Keratinocyte (primary cell): ENCODE data around the gene NFYC.

ENCODE experiments used
- CTCF ChIP-seq, 3 experiments: IDR thresholded peaks in 1 of 3; conservative IDR thresholded peaks in 1 of 3; optimal IDR thresholded peaks in 1 of 3; 2 replicates in 2 of 3; 3 replicates in 1 of 3; pipeline versions ENCODE3 to v1.5.1; 2011; ENCODE audit warnings: low read length in 3 of 3, mild to moderate bottlenecking in 3 of 3, moderate library complexity in 2 of 3, control low read depth in 1 of 3, inconsistent platforms in 1 of 3; ENCODE audit not compliant: insufficient read depth in 2 of 3; ENCODE audit errors: extremely low read depth in 1 of 3
- EZH2 ChIP-seq: IDR thresholded peaks from one replicate; pipeline ENCODE4 v1.6.1; 2012; ENCODE audit warnings: inconsistent platforms, mild to moderate bottlenecking, low read length, moderate library complexity

DNA sequence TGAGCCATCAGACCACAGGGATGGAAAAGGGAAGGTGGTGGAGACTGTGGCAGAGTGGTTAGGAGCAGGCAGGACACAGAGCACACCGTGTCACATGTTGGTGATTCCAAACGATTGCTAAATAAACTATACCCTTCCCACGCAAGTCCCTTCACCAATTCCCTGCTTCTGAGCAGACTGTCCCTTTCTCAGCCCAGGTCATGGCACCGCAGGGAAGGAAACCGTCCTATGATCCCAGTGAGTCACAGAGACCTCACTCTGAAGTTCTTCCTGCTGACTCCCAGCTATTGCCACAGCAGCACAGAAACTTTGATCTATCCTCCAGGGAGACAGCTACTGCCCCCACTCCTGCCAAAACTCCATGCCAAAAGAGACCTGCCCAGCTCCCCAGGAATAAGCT is 45.2 kb upstream of the NFYC start:
- TF ChIP-seq CTCF (optimal IDR thresholded peaks at IDR 0.05 in 1 of 3, IDR thresholded peaks at IDR 0.05 in 1 of 3, conservative IDR thresholded peaks at IDR 0.05 in 1 of 3; ENCODE audit: extremely low read depth in 1 of 3, insufficient read depth in 2 of 3, low read length in 3 of 3) (no peak), EZH2 (no peak)
